HG02763 (cell line): ENCODE data around the gene ZDHHC19.
"Not testable (repeated sequence)": the region's sequence is repeated elsewhere in the genome, so short reads cannot be mapped to it uniquely, and the experiment has no call there.

Experiments
- ATAC-seq: cut with Tn5 transposase; IDR thresholded peaks from one replicate; pipeline ENCODE4 v1.9.1; 2021; ENCODE audit warnings: mild to moderate bottlenecking, moderate library complexity; ENCODE audit not compliant: unreplicated experiment

ZDHHC19 gene

DNA sequence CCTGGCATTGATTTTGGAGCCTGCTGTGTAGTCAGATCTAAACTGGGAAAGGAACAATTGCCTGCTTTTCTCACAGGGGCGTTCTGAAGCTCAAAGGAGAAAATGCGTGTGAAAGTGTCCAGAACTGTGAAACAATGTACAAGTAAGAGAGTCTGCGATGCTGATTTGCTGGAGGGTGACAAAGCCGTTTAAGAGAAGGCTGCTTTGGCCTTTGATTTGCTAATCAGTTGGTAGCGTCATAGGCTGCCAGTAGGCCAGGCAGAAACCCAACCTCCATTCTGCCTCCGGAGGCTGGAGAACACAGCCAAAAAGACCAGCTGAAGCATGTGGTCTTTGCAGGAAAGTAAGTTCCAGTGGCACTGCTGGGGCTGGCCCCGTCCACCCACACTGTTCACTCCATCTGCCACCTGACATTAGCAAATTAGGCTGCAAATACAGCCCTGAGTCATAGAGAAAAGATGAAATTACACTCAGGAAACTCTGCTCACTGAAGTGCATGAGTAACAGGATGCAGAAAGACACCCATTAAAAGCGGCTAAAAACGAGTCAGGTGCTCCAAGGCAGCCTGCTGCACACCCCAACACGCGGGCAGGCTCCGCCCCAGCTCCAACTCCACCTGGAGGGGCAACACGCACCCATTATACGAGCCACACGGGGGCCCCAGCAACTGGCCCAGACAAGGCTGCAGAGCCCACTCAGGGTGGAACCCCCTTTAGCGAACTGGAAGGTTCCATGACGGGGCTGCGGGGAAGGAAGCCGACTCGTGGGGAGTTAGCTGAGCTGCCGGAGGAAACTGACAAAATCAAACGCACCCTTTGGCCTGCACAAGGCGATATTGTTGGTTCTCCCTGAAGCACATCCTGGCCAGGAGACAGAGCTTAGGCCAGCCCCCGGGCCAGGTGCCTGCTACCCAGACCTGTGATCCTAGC, 31.6 kb downstream of the ZDHHC19 start:
- peak; percentile 55 for ATAC-seq

DNA sequence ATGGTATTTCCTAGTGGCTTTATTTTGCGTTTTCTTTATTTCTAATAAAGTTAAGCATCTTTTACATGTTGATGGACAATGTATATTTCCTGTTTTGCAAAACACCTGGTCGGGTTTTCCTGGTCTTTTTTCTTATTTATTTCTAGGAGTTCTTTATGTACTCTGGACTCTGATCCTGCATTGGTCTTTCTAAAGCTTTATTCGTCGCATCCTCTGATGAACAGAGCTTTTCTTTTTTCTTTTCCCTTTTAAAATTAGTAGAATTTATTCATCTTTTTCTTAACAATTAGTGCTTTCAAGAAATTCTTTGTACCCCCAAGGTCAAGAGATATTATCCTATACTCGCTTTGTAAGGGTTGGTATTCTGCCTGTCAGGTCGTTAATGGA, 32.2 kb downstream of the ZDHHC19 start:
- ATAC-seq, result no peak

DNA sequence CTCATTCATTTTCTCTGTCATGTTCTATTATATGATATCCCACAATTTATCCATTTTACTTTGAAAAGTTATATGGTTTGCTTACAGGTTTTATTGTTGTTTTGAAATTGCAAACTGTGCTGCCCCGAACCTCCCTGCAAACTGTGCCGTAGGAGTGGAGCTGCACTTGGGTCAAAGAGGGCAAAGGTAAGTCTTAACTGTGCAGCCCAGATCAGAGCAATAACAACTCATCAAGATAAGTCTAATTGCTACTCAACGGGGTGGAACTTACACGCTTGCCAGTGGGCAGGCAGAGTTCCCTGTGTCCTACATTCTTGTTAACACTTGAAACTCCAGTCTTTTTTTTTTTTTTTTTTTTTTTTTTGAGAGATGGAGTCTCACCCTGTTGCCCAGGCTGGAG, 33.2 kb downstream of the ZDHHC19 start:
- no peak for ATAC-seq

DNA sequence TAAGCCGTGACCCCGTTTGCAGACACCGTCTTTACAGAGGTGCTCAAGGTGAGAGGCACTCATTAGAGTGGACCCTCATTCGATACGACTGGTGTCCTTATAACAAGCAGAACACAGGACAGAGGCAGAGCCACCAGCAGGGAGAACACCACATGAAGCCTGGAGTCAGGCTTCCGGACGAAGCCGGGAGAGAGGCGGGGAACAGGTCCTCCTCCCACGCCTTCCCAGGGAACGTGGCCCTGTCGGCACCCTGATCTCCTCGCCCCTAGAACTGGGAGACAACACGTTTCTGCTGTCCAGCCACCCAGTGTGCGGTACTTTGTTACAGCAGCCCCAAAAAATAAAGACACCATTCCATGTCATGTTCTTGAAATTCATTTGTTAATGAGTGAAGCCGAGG, 33.6 kb downstream of the ZDHHC19 start:
- ATAC-seq, result no peak

GRCh38 chr3:196175722-196176121, 35.5 kb downstream of the ZDHHC19 start:
- no peak for ATAC-seq

DNA sequence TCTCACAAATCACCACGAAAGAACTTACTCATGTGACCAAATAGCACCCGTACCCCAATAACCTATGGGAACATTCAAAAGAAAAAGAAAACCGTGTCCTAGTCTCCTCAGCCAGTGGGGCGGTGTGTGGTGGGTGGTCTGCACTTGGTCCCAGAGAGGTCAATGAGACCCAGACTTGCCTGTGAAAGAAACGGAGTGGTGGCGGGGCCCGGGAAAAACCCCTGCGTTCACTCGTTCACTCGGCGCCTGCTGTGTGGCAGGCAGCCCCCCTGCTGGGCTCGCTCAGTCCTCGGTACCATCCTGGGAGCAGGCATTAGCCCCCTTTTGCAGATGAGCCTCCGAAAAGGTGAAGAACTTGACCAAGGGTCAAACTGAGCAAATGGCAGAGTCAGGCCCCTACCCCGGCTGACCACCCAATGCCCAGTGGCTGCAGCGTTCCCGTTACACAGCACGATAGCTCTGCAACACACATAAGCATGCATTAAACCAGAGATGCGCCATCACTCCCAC, 36.0 kb downstream of the ZDHHC19 start:
- no peak for ATAC-seq

DNA sequence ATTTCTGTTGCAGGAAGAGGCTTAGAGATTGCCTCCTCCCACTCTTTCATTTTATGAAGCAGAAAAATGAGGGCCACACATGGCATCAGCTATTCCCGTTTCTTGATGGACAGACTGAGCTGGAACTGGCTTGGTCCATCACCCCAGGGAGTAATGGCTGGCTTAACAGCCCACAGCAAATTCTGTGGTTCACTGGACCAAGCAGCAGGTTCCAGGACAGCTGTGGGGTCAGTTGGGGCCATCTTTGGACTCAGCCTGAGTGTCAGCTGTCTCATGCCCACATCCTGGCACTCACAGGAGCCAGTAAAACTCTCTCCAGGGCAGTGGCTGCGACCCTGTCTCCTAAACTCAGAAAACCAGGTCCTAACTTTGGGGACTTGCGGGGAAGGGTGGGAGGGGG, 36.5 kb downstream of the ZDHHC19 start:
- ATAC-seq, result no peak

DNA sequence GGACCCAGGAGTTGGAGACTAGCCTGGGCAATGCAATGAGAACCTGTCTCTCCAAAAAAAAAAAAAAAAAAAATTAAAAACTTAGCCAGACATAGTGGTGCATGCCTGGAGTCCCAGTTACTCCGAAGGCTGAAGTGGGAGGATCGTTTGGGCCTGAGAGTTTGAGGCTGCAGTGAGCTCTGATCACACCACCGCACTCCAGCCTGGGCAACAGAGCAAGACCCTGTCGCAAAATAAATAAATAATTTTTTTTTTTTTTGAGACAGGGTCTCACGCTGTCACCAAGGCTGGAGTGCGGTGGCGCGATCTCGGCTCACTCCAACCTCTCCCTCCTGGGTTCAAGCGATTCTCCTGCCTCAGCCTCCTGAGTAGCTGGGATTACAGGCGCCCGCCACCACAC, 40.9 kb downstream of the ZDHHC19 start:
- not testable (repeated sequence) for ATAC-seq

DNA sequence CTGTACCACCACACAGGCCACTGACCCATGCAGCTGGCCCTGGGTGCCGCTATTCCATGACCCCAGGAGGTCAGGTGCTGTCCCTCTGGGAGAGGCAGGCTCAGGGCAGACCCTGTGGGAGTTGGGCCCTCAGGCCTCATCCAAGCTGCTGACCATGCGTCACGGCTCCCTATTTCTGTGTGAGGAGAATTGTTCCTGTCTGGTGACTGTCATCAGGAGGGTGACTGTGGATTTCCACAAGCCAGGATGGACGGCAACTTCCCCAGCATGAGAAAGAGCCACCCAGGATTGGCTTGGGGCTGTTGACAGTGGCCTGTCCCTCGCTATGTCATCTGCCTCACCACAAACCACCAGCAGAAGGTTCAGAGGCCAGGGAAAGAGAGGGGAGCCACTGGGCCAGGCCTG, 41.4 kb downstream of the ZDHHC19 start:
- no peak for ATAC-seq

- ATAC-seq, result no peak
These were observed 42.3 kb downstream of the ZDHHC19 start for GRCh38 chr3:196168808-196169391.

GRCh38 chr3:196166741-196167140, 44.5 kb downstream of the ZDHHC19 start:
- no peak for ATAC-seq

DNA sequence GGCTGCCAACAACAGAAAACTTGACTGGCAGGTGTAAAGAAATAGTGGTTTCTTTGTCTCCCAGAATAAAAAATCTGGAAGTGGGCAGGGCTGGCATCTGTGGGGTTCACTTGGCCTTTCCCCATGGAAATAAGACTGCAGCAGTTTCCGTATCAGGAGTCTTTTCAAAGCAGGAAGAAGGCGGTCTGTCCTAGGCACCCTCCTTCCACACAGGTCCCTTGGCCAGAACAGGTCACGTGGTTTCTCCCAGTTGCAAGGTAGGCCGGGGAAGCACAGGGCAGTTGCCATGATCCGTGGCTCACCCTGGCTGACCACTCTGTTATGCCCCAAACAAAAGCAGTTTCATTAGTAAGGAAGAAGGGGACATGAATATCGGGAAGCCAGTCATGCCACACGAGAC, 45.4 kb downstream of the ZDHHC19 start:
- ATAC-seq, result no peak

DNA sequence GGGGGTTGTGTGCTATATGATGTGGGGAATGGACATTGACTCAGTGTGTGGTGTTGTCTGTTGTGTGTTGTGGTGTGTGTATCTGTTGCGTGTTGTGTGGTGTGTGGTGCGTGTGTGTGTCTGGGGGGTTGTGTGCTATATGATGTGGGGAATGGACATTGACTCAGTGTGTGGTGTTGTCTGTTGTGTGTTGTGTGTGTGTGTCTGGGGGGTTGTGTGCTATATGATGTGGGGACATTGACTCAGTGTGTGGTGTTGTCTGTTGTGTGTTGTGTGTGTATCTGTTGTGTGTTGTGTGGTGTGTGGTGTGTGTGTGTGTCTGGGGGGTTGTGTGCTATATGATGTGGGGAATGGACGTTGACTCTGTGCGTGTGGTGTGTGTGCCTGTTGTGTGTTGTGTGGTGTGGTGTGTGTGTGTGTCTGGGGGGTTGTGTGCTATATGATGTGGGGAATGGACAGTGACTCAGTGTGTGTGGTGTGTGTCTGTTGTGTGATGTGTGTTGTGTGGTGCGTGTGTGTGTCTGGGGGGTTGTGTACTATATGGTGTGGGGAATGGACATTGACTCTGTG, 46.1 kb downstream of the ZDHHC19 start:
- not testable (repeated sequence) for ATAC-seq

DNA sequence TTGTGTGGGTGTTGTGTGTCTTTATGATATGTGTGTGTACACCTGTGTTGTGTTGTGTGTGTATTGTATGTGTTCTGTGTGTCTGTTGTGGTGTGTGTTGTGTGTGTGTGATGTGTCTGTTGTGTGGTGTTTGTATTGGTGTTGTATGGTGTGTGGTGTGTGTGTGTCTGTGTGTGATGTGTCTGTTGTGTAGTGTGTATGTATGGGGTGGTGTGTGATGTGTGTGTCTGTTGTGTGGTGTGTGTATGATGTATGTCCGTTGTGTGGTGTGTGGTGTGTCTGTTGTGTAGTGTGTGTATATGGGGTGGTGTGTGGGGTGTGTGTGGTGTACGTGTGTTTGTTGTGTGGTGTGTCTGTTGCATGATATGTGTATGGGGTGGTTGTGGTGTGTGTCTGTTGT, 46.6 kb downstream of the ZDHHC19 start:
- no peak for ATAC-seq

DNA sequence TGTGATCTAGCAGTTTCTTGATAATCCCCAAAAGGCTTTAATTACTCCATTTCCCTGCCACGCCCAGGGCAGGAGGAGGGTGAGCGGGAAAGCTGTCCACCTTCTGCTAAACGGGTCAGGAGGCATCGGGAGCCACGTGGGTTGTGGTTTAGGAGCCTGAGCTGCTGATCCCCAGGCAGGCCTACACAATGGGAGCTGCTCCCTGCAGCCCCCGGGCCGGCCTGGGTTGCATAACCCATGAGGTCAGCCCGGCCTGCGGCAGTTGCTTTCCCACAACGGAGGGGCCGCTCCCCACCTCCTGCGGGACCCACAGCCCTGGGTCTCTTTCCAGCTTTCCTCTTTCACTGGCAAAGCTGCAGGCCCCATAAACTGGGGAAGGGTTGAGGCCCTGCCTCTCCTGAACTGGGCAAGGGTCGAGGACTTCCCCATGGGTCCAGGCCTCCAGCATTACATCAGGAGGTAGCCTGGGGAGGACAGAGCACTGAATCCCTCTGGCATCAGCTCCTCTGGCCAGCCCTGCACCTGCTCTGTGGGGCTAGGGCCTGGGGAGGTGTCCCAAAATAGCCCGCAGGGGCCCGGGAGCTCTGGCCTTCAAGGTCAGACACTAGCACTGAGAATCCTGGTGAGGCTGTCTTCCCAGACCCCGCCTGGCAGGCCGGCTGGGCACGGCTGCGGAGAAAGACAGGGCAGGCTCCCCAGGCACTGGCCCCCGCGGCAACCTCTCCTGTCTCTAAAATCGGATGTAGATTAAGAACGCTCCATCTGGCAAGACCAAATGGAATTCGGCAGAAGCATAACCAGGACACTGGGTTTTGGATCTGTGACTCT, 47.3 kb downstream of the ZDHHC19 start:
- no peak for ATAC-seq

DNA sequence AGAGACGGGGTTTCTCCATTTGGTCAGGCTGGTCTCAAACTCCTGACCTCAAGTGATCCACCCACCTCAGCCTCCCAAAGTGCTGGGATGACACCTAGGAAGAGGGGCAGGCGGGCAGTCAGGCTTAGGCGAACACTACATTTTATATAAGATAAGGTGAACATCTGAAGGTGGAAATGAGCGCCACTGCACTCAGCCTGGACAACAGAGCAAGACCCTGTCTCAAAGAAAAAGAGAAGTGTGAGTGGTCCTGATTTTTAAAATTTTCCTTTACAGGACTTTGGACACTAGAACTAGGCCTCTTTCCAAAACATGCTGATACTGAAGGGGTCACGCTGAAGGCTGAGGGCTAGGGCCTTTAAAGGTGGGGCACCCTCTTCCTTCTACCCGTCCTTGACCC, 48.0 kb downstream of the ZDHHC19 start:
- ATAC-seq, result no peak

DNA sequence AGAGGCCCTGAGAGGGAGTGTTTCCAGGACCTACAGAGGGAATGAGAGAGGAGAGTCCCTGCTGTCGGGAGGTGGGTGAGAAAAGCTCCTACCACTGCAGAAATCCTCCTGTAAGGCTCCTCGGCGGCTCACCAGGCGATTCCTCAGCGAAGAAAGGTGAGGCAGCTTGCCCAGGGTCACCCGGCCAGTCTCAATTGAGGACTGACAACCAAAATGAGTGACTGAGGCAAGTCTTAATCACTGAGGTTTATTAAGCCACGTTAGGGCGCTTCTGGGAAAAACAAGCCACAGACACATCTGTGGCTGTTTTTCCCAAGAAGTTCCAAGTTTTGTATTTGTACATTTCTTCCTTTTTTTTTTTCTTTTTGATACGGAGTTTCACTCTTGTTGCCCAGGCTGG, 48.5 kb downstream of the ZDHHC19 start:
- ATAC-seq, result no peak

DNA sequence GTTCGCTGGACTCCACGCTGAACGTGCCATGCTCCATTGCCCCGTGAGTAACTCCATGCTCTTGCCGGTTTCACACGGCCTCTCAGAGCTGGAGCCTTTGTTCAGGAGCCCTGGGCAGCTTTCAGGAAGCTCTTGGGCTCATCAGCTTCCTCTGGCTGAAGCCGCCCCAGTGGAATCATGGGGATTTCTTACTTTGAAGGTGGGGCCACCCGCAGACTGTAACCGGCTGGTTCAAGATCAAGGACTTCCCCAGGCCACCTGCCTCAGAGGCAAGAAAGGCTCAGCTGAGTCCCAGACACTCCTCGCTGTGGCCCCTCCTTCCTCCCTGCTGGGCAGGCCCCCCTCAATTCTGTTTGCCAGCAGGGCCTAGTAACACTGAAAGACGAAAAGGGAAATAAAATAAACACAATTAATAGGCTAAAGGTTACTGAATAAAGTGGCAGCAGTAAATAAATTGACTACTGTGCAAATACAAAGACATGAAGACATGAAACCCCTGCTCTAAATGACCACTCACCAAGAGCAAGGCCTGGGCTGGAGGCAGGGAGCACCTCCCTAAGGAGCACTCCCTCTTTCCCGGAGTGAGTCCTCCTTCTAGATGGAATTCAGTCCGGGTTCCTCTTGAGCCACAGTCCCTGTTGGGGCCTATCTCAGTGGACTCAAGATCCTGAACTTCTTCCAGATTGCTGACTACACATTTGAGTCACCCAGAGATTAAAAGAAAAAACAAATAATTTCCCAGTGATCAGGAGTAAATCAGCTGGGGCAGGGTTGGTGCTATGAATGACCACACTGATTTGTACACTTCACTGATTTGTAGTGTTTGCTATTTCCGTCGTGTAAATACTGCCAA, 51.0 kb downstream of the ZDHHC19 start:
- peak; percentile 75 for ATAC-seq

GRCh38 chr3:196159526-196159925, 51.7 kb downstream of the ZDHHC19 start:
- ATAC-seq, result no peak

- ATAC-seq, result no peak
These were observed 55.0 kb downstream of the ZDHHC19 start for GRCh38 chr3:196156160-196156559.
